ENCODE data around the gene ZSCAN21.
A peak's percentile ranks its signal among the peaks of the same experiment; 100 is the strongest.

ZSCAN21 gene

GRCh38 chr7:100107125-100107737 is 57.7 kb downstream of the ZSCAN21 start:
- no peak for DNase-seq (ENCODE audit: low read depth)
- H3K4me3 ChIP-seq (ENCODE audit: low read length) = no peak overlapping the region
- no peak for TF ChIP-seq CTCF (conservative IDR thresholded peaks at IDR 0.05; ENCODE audit: low read depth, low read length)

DNA sequence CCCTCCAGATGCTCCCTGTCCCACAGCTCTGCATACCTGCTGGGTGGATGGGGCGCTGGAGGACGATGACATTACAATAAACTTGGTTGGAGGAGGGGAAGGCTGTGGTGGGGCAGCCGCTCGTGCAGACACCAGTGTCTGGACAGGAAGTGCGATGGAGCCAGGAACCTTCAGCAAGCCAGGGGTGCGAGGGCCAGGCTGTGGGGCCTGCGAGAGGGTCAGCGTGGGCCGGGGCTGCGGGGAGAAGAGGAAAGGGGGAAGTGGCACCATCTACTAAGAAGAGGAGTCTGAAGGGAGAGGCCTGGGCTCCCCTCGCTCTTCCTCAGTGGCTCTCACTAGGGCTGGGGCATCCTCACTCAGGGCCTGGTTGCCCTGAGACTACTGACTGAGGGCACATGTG is 58.3 kb downstream of the ZSCAN21 start:
- DNase-seq (ENCODE audit: low read depth) = no peak
- no peak for TF ChIP-seq CTCF (conservative IDR thresholded peaks at IDR 0.05; ENCODE audit: low read depth, low read length)
- no peak overlapping the region for H3K4me3 ChIP-seq (ENCODE audit: low read length)

DNA sequence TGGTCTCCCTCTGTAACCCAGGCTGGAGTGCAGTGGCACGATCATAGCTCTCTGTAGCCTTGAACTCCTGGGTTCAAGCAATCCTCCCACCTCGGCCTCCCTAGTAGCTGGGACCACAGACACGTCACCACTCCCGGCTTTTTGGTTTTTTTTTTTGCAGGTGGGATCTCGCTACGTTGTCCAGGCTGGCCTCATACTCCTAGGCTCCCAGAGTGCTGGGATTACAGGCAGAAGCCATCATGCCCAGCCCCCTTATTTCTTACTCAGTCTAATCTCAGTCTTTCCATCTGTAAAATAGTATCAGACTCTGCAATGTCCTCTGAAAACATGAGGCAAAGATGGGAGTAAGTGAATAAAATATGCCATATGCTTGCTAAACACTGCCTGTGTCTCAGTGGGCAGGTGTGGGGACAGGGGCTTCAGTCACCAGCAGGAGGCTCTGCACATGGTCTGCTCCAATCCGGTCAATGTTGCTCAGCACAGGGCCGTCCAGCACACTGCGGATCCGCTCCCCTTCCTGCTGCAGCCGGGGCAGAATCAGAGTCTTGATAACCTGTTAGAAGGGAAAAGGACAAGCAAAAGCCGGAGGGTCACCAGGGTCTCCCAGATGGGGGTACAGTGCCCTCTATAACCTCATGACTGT is 60.1 kb downstream of the ZSCAN21 start:
- no peak overlapping the region for H3K4me3 ChIP-seq (ENCODE audit: low read length)
- TF ChIP-seq CTCF (conservative IDR thresholded peaks at IDR 0.05; ENCODE audit: low read depth, low read length) = peak; percentile 28
- DNase-seq (ENCODE audit: low read depth) = no peak

- H3K4me3 ChIP-seq (ENCODE audit: low read length) = no peak overlapping the region
- TF ChIP-seq CTCF (conservative IDR thresholded peaks at IDR 0.05; ENCODE audit: low read depth, low read length) = no peak
- no peak for DNase-seq (ENCODE audit: low read depth)
These were observed 61.6 kb downstream of the ZSCAN21 start for GRCh38 chr7:100111156-100111555.

GRCh38 chr7:100111914-100112313 is 62.3 kb downstream of the ZSCAN21 start:
- DNase-seq (ENCODE audit: low read depth) = no peak
- H3K4me3 ChIP-seq (ENCODE audit: low read length) = no peak overlapping the region
- no peak for TF ChIP-seq CTCF (conservative IDR thresholded peaks at IDR 0.05; ENCODE audit: low read depth, low read length)
